Stimulated activated CD8-positive, alpha-beta memory T cell treated with anti-CD3 and anti-CD28 coated beads, Interleukin-4, amount 100 ng/mL, for 48 hours (primary cell): ENCODE data around the gene CCDC188.

ENCODE experiments used
- DNase-seq: peaks from one replicate; pipeline ENCODE4 v3.0.0-alpha.2; 2020

Gene CCDC188

DNA sequence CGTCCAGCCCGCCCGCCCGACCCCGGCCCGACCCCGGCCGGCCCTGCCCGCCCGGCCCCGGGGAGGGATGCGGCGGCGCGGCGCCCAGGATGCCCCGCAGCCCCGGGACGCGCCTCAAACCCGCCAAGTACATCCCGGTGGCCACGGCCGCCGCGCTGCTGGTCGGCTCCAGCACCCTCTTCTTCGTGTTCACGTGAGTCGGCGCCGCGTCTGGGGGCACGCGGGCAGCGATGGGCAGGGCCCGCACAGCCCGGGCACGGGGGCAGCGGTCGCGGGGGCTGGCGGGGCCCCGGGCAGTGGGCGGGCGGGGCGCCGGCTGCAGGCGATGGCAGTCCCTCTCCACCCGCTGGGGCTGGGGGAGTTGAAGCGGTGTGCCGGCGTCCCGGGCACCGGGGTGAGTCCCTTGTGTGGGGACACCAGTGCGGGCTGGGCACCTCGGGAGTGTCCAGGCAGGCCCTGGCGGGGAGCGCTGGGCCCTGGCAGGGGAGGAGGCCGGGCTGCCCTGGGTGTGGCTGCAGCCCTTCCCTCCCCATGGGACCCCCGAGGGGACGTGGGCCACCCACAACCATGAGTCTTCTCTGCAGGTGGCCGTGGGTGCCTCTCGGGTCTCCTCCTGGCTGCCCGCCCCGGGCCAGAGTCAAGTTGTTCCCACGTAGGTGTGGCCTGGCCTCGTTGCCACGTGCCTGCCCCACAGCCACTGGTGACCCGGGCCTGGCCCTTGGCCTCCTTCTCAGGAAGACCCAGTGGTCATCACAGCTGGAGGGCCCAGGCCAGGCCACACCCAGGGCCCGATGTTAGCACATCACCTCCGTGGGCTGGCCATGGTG, 18.8 kb downstream of the CCDC188 start:
- DNase-seq, result no peak

DNA sequence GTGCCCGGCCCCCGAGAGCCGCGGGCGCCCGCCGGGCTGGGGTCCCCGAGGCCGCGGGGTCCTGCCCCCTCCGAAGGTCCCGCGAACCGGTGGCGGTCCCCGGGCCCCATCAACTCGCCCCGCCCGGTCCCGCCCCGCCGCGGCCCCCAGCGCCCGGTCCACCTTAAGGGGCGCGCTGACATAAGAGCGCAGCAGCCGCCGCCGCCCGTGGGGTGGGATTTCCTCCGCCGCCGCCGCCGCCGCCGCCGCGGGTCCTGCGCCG, 19.3 kb downstream of the CCDC188 start, which contains the start of gene ZDHHC8:
TSS of gene ZDHHC8 (plus strand) at position 208 of the 262 bp plus-strand sequence. CDS start 144 bp downstream, outside the sequence.
- peak; percentile 59 for DNase-seq

DNA sequence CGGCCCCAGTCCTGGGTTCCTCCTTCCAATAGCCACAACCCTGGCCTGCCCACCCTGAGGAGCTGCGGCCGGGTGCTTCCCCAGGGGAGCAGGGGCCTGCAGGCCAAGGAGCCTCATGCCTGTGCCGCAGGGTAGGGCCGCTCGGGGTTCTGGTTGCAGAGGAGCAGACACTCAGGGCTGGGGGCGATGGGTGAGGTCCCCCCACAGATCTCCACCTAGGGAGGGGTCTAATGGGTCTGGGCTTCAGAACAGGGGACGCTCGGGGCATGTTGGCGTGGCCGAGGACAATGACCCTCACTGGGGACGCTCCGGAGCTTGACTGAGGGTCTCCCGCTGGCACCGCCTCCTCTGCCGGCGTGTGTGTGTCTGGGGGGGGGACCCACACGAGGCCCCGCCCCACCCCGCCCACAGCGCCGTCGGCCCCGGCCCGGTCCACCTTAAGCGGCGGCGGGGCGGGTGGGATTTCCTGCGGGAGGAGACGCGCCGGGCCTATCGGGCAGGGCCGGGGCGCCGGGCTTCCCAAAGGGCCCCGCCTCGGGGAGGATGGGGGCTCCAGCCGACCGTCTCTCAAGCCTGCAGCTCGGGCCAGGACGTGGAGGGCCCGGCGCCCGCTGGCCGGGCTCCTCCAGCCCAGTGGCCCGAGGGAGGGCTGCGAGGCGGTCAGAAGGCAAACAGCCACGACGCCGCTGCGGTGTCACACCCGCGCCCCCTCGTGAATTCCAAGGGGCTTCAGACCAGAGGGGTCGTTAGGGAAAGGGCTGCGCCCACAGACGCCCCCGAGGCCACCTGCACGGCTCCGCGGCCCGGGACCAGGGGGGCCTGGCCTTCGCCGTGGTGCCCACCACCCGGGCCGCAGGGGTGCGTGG, 19.9 kb downstream of the CCDC188 start:
- DNase-seq, result peak; percentile 85

DNA sequence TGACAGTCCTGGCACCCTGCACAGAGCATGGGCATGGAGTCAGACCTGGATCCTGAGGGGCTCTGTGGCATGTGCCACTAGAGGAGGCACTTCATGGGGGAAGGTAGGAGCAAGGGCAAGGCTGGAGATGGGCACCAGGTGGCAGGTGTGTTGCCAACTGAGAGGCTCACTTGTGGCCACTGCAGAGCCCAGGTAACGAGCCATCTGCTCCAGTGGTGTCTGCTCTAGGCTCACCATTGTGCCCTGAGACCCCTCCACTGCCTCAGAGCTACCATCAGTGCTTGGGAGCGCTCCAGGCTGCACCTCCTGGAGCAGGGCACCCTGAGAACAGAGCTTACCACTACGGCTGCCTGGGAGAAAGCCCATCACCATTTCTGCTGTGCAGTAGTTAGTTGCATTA, 20.5 kb downstream of the CCDC188 start:
- DNase-seq, result no peak

DNA sequence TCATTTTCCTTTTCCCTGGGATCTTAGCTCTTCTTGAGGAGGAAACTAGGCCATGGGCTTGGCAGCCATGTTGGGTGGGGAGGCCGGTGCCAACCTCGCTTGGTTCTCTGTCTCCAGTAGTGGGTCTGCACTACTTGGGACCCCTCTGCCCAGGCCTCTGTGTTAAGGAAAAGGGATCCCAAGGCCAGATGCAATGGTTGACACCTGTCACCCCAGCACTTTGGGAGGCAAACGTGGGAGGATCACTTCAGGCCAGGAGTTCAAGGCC, 21.2 kb downstream of the CCDC188 start:
- no peak for DNase-seq

DNA sequence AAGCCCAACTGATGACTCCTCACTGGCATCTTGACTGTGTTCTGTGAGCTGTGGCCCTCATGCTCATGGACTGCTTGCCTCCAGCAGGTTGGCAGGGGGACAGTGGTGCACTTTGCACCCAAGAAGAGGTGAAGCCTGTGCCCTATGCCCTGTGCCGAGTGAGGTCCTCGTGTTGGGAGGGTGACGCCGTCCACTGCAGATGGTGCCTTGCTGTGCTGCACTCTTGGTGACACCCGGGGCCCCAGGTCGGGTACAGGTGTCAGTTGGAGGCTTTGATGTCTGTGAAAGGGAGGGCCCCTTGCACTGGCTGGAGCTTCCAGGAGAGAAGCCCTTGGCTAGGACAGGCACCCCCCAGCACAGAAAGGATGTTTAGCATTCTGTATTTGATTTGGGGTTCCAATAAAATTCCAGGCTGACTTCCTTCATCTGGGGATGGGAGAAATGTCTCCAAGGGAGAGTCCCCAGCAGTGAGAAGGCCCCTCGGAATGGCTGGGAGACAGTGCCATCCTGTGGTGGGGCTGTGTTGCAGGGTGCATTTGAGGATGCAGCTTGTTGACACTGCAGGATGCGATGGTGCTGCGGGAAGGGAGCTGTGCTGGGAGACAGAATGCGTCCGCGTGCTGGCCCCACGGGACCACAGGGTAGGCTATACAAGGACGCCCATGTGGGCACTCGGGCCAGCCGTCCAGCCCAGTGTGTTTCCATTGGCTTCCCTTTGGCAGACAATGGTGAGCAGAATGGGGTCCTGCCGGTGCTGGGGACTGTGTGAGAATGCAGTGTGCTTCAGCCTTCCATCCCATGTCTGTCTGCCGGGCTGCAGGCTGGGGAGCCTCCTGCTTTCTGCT, 21.7 kb downstream of the CCDC188 start:
- DNase-seq, result peak; percentile 69

DNA sequence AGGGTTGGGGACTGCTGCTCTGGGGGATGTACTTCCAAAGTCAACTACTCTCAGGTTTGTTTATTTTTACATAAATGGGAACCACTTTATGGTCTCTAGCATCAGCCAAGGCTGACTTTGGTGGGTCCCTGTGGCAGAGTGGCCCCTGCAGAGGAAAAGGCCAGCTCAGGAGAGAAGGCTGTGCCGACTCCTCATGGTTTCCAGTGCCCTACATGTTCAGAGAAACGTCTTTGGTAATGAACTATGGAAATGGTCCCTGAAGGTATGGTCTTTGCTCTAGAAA, 22.3 kb downstream of the CCDC188 start:
- DNase-seq, result no peak

DNA sequence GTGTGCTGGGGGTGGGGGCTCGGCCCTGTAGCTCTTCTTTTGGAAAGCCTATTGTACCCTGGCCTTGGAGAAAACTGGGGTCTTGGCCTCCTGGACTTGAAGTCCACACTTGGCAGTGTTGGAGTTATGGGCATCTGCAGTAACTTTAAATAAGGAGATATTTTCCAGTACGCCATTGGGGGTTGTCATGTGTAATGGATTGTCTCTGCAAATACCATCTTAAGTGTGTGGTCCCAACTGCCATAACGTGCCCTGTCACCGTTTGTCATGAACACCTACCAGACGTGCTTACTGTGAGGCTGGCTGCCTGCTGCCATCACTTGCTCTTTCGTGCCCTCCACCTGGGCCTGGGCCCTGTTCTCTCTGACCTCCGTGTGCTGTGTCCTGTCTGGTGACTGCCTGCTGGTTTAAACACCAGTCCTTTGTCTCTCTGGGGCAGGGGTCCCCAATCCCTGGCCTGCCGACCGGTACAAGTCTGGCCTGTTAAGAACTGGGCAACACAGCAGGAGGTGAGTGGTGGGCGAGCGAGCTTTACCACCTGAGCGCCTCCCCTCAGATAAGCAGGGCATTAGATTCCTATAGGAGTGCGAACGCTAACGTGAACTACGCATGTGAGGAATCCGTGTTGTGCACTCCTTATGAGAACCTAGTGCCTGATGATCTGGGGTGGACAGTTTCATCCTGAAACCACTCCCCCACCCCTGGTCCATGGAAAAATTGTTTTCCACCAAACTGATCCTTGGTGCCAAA, 22.8 kb downstream of the CCDC188 start:
- DNase-seq, result no peak

DNA sequence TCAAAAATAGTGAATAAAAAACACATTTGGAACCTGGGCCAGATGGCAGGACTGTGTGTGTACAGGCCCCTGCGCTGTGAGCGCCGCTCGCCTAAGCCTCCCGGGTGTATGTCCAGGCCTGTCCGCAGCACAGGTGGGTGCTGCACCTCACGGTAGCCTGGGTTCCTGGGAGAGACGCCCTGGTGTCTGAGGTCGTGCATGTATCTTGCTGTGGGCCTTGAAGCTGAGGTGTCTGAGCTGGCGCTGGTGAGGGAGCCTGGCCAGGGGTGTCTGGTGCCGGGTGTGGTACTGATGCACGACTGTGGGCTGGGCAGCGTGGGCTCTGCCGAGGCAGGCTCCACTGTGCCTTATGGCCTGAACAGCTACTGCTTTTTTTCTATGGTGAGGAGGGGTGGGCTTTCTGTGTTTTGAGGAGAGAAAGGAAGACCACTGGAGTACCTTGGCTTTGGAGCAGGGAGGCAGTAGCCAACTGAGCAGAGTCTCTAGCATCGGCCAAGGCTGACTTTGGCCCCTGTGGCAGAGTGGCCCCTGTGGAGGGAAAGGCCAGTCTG, 23.5 kb downstream of the CCDC188 start:
- DNase-seq, result no peak

DNA sequence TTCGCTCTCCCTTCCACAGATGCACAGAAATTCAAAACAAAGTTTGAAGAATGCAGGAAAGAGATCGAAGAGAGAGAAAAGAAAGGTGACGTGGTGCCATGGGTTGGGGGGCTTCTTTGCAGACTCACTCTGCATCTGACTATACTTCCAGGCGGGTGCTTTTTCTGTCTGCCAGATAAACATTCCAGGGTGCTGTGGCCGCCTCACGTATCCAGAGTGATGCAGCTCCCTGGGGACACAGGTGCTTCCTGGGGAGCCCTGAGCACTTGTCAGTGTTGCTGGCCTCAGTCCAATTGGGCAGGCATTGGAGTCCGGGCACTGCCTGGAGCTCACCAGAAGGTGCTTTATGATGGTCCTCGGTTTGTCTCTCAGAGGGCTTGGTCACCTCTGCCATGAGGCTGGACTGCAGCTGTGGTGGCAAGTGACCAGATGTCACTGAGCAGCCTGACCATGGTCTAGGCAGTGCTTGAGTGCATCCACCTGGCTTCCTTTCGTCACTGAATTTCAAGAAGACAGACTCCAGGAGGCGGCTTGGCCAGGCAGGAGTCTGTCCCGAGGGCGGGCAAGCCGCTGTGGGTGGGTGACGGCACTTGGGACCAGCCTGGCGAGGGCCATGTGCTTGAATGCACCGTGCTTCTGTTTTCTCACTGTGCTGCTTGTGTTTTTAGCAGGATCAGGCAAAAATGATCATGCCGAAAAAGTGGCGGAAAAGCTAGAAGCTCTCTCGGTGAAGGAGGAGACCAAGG, 24.4 kb downstream of the CCDC188 start:
- DNase-seq, result no peak

DNA sequence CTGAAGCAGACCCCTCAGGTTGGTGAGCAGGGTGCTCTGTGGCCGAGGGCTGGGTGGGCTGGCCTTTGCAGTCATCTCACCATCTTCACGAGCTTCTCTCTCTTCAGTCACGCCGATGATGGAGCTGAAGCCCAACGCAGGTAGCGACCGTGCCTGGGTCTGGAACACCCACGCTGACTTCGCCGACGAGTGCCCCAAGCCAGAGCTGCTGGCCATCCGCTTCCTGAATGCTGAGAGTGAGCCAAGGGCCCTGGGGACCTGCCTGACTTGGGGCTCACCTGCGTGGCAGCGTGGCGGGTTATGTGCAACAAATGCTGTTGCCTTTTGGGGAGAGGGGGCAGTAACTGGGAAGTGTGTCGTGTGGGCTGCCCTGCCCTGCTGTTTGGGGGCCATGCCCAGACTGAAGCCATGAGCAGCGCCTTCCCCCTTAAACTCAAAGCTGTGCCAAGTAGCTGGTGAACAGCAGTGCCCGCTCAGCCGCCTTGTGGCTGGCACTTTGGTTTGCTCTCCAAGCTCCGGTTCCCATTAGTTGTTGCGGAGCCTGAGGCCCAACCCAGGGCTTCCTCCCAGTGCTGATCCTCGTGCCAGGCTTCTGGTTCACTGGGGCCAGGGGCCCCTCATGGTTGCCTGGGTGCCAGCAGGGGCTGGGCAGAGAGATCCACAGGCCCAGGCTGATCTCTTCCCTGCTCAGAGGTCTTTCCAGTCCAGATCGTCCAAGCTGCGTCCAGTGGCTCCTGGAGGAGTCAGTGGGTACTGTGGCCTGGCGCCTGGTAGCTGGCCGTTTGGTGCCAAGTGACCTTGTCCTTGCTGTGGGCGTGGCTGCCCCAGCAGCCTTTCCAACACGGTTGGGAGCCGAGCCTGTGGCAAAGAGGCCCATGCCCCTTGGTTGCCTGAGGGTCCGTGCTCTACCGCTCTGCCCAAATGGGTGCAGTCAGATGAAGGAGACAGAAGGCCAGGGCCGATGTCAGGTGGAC, 25.4 kb downstream of the CCDC188 start:
- no peak for DNase-seq

DNA sequence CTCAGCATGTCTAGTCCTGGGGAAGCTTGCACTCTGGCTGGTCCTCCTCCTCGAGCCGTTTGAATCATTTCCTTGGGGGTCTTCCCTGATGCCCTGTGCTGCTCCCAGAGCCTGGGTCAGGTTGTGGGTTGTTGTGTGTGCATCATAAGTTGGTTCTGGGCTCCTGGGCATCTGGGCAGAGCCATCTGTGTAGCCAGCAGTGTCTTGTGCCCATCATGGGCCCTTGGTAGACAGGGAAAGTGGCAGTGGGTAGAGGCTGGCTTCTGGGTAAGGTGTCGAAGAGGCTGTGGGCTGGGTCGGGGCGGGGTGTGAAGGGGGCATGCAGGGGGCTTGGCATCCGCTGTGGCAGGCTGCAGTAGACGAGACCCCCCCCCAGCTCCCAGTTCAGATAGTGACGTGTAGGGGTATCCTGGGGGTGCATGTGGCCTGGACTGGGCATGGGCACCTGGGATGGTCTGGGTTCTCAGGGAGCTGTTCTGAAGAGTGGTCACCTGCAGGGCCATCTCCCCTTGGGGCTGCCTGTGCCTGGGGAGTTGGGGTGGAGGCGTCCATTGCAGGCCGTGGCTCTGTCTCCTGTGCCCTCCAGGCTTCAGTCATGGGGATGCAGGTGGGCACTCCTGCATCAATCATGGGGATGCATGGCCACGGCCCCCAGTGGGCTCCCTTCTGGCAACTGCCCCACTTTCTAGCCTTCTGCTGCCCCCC, 26.6 kb downstream of the CCDC188 start:
- no peak for DNase-seq

DNA sequence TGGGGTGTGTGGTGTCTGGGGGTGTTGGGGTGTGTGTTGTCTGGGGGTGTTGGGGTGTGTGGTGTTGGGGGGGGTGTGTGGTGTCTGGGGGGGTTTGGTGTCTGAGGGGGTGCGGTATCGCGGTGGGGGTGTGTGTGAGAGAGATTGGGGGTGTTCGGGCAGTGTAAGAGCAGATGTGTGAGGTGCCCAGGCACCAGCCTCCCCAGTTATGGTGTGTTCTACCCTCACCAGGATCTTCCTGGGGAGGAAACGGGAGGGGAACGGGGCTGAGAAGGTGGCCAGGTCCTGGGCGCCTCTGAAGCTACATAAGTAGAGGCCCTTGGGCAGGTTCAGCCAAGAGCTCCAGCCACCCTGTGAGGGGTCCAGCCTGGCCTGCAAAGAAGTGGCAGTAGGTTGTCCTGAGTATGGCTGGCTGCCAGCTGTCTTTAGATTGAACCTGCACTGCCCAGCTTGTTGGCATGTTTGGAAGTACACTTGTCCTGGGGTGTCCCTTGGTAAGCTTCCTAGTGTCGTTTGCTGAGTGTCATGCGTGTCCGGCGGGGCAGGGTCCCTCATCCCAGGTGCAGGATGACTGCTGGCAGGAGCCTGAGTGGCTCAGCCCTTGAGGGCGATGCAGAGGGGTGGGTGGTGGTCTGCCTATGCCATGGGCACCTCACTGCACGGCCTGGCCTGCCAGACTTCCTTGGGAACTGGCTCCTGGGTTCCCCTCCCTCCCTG, 27.3 kb downstream of the CCDC188 start:
- DNase-seq, result no peak

DNA sequence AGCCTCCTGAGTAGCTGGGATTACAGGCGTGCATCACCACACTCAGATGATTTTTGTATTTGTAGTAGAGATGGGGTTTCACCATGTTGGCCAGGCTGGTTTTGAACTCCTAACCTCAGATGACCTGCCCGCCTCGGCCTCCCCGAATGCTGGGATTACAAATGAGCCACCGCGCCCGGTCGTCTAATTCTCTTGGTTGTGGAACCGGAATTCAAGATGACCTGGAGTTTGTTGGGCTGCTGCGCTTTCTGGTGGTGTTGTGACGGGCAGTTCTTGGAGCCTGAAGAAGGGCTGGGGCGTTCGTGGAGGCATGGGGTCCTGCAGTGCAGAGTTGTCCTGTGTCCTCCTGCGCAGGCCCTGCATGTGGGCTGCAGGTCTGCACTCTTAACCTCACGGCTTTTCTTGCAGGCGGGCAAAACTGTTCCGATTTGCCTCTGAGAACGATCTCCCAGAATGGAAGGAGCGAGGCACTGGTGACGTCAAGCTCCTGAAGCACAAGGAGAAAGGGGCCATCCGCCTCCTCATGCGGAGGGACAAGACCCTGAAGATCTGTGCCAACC, 28.9 kb downstream of the CCDC188 start:
- DNase-seq, result no peak

DNA sequence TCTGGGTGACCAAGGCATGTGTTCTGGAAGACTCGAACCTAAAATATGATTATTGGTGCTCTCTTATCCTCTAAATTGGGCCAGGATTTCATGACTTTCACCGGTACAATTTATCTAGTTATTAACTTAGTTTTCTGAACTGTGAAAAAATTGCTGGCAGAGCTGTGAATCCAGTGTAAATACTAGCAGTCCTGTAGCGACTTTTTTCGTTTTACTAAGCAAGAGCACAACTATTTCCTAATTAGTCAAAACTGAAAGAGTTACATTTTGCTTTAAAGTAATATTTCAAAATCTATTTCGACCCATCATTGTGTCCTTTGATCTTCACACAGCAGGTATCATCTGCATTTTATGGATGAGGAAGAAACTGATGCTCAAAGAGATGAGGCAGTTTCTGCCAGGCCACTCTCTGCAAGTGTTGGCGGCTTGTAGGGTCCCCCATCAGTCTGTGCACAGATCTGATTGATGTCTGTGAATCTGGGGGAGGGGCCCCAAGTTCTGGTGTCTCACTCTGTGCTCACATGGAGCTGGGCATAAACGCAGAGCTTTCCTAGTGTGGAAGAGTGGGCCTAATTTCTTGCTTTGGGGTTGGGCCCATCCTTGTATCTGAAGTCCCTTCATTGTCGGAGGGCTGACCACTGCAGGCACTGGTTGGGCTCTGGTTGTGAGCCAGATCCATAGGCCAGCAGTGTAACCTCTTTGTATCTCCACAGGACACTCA, 32.4 kb downstream of the CCDC188 start:
- DNase-seq, result no peak

DNA sequence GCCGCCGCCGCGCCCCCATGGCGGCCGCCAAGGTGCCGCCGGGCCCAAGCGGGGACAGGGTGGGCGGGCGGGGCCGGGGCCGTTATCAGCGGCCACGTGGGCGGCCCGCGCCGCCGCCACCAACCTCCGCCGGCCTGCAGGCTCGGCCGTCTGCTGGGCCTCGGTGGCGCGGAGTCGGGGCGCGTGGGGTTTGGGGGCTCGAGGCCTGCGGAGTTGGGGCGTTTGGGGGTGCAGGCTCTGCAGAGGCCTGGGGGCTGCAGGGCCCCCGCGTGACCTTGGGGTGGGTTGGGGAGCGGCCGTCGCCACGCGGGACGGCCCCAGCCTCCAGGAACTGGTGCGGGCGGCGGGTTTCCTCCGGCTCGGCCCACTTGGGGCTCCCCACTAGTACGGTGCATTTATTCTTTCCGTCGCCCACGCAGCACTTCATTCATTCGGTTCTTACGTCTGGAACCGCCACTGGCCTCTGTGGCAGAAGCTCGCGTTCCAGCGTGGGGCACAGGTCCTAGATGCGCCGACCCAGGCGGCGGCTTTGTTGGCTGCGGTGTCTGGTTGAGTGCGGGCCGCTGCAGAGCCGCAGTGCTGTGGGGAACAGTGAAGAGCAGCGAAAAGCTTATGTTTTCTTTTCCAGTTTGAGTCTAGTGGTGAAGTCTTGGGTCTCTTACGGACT, 33.1 kb downstream of the CCDC188 start:
- DNase-seq, result peak; percentile 86

DNA sequence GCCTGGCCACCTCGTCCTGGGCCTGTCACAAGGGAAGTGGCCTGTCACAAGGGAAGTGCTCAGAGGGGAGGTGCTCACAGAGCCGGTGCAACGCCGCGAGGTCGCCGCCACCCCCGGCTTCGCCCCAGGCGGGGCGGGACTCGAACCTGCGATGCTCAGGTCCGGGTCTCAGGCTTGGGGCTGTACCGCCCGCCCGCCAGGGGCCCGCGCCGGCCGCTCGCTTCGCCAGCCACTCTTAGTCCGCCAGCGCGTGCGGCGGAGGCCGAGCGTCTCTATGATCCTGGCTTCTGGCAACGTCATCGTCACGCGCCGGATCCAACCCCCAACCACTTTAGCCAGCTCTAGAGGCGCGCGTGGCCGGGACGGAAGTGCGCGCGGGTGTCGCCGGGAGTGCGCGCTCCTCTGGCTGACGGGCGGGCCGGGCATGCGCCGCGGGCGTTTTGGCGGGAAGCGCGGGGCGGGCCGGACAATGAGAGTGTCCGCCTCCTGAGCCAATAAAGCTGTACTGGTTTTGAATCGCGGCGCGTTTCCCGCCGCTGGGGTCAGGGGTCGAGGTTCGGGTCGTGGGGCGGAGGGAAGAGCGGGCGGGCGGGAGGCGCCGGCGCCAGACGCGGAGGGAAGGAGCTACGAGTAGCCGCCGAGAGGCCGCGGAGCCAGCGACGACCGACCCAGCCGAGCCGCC, 33.8 kb downstream of the CCDC188 start, which contains the start of gene TRMT2A:
TSS of gene TRMT2A (minus strand) at position 276 of the 682 bp plus-strand sequence. CDS start 320 bp downstream, outside the sequence.
- peak; percentile 97 for DNase-seq
